HG02970 (cell line): ENCODE results near the gene MSH3.
"Not testable (repeated sequence)": the region's sequence is repeated elsewhere in the genome, so short reads cannot be mapped to it uniquely, and the experiment has no call there.

Experiments used
- ATAC-seq: cut with Tn5 transposase; IDR thresholded peaks from one replicate; pipeline ENCODE4 v1.9.1; 2021; ENCODE audit warnings: mild to moderate bottlenecking, moderate library complexity, moderate number of reproducible peaks; ENCODE audit not compliant: unreplicated experiment, low FRiP score

The MSH3 gene

GRCh38 chr5:80837679-80838078 is 183.2 kb downstream of the MSH3 start:
- no peak for ATAC-seq

GRCh38 chr5:80841026-80841797 is 186.8 kb downstream of the MSH3 start:
- not testable (repeated sequence) for ATAC-seq

- ATAC-seq, result not testable (repeated sequence)
These were observed 192.0 kb downstream of the MSH3 start for GRCh38 chr5:80846422-80846821.

- ATAC-seq, result not testable (repeated sequence)
These were observed 195.7 kb downstream of the MSH3 start for GRCh38 chr5:80850168-80850567.

- no peak for ATAC-seq
These were observed 198.1 kb downstream of the MSH3 start for GRCh38 chr5:80852331-80853245.

GRCh38 chr5:80853413-80853812 is 199.0 kb downstream of the MSH3 start:
- ATAC-seq, result no peak

GRCh38 chr5:80854583-80854982 is 200.1 kb downstream of the MSH3 start:
- no peak for ATAC-seq

- ATAC-seq, result no peak
These were observed 206.6 kb downstream of the MSH3 start for GRCh38 chr5:80860924-80861613.

- ATAC-seq, result no peak
These were observed 209.3 kb downstream of the MSH3 start for GRCh38 chr5:80863708-80864107.

- ATAC-seq, result no peak
These were observed 209.7 kb downstream of the MSH3 start for GRCh38 chr5:80864109-80864508.

- ATAC-seq, result no peak
These were observed 210.4 kb downstream of the MSH3 start for GRCh38 chr5:80864706-80865435.

GRCh38 chr5:80865551-80865950 is 211.1 kb downstream of the MSH3 start:
- no peak for ATAC-seq

- no peak for ATAC-seq
These were observed 211.9 kb downstream of the MSH3 start for GRCh38 chr5:80866371-80866770.

GRCh38 chr5:80867233-80867632 is 212.8 kb downstream of the MSH3 start:
- no peak for ATAC-seq

GRCh38 chr5:80870442-80870841 is 216.0 kb downstream of the MSH3 start:
- ATAC-seq, result no peak

- no peak for ATAC-seq
These were observed 217.1 kb downstream of the MSH3 start for GRCh38 chr5:80871541-80871961.

- ATAC-seq, result no peak
These were observed 219.7 kb downstream of the MSH3 start for GRCh38 chr5:80874162-80874561.

GRCh38 chr5:80877592-80877991 is 223.1 kb downstream of the MSH3 start:
- ATAC-seq, result no peak

GRCh38 chr5:80881726-80882125 is 227.3 kb downstream of the MSH3 start:
- no peak for ATAC-seq

GRCh38 chr5:80883390-80883789 is 228.9 kb downstream of the MSH3 start:
- ATAC-seq, result not testable (repeated sequence)
